Naive thymus-derived CD4-positive, alpha-beta T cell (primary cell): ENCODE data around the gene MCM9. TPM values are rescaled to one million over a fixed set of nuclear protein-coding genes. Genes with fewer than 3 reads are reported as not detected.

Experiments
- ATAC-seq: fragments of 150-1000 bp; cut with Tn5 transposase; 2 replicates; pipeline ENCODE4 v1.10.0; 2021; ENCODE audit warnings: mild to moderate bottlenecking, moderate library complexity
- CTCF ChIA-PET: fragments of 350-600 bp; sonication (Branson Sonifier 250); formaldehyde crosslinking; loops from one replicate; lab custom pipeline; 2021; ENCODE audit warnings: antibody characterized with exemption; lab: Charles Lee
- POLR2A ChIA-PET: fragments of 350-600 bp; sonication (Branson Sonifier 250); formaldehyde crosslinking; loops from one replicate; lab custom pipeline; 2021; ENCODE audit warnings: antibody characterized with exemption, inconsistent platforms; lab: Charles Lee
- DNase-seq, 9 donors: peaks; one replicate each; pipeline versions ENCODE4 v3.0.0 to v3.0.0-alpha.2; 2020 to 2022; ENCODE audit warnings: mixed read lengths in 1 of 9
- H3K27ac ChIP-seq: one replicate; pipeline ENCODE4 v1.7.0; 2013; ENCODE audit warnings: mild to moderate bottlenecking, low read depth, low read length, moderate library complexity
- H3K27me3 ChIP-seq, 2 donors: one replicate each; pipeline ENCODE4 v1.7.0; 2013; ENCODE audit warnings: low read length in 2 of 2, mild to moderate bottlenecking in 2 of 2, moderate library complexity in 2 of 2; ENCODE audit not compliant: control insufficient read depth in 2 of 2, insufficient read depth in 2 of 2
- H3K36me3 ChIP-seq, 3 experiments: 1 replicate in 2 of 3; 2 replicates in 1 of 3; pipeline ENCODE4 v1.7.0; 2013; ENCODE audit warnings: low read length in 3 of 3, mild to moderate bottlenecking in 3 of 3, moderate library complexity in 1 of 3; ENCODE audit not compliant: insufficient read depth in 3 of 3, control insufficient read depth in 2 of 3
- H3K4me1 ChIP-seq, 2 donors: one replicate each; pipeline ENCODE4 v1.7.0; 2013; ENCODE audit warnings: low read length in 2 of 2, mild to moderate bottlenecking in 2 of 2, moderate library complexity in 1 of 2; ENCODE audit not compliant: control insufficient read depth in 2 of 2, insufficient read depth in 2 of 2
- H3K4me3 ChIP-seq: 2 replicates; pipeline ENCODE4 v1.7.0; 2013; ENCODE audit warnings: mild to moderate bottlenecking, low read length
- H3K9me3 ChIP-seq, 3 experiments: 1 replicate in 2 of 3; 2 replicates in 1 of 3; pipeline ENCODE4 v1.7.0; 2013; ENCODE audit warnings: low read length in 3 of 3; ENCODE audit not compliant: control insufficient read depth in 2 of 3
- H3K27ac Mint-ChIP-seq, 9 donors: one replicate each; pipeline ENCODE4 v1.8.0; 2020 to 2022; ENCODE audit warnings: mixed read lengths in 9 of 9, mild to moderate bottlenecking in 8 of 9, moderate library complexity in 5 of 9, inconsistent platforms in 2 of 9
- H3K27me3 Mint-ChIP-seq, 5 donors: one replicate each; pipeline ENCODE4 v1.8.0; 2021 to 2022; ENCODE audit warnings: mixed read lengths in 5 of 5, mild to moderate bottlenecking in 1 of 5
- H3K36me3 Mint-ChIP-seq, 5 donors: one replicate each; pipeline ENCODE4 v1.8.0; 2020 to 2022; ENCODE audit warnings: mixed read lengths in 5 of 5, mild to moderate bottlenecking in 3 of 5, inconsistent platforms in 1 of 5
- H3K4me1 Mint-ChIP-seq, 7 donors: one replicate each; pipeline ENCODE4 v1.8.0; 2020 to 2022; ENCODE audit warnings: mixed read lengths in 7 of 7, mild to moderate bottlenecking in 3 of 7, inconsistent platforms in 1 of 7
- H3K4me3 Mint-ChIP-seq, 10 donors: one replicate each; pipeline ENCODE4 v1.8.0; 2020 to 2022; ENCODE audit warnings: mild to moderate bottlenecking in 10 of 10, mixed read lengths in 10 of 10, moderate library complexity in 6 of 10, inconsistent platforms in 2 of 10
- H3K9me3 Mint-ChIP-seq, 11 donors: one replicate each; pipeline ENCODE4 v1.8.0; 2020 to 2022; ENCODE audit warnings: mixed read lengths in 11 of 11, mild to moderate bottlenecking in 4 of 11, inconsistent platforms in 1 of 11, moderate library complexity in 1 of 11
- intact Hi-C, 2 donors: fragments of 100-400 bp; cut with micrococcal nuclease; formaldehyde crosslinking; loops; one replicate each; pipeline ENCODE4 v1.15.1; 2023
- polyA plus RNA-seq, 2 donors: library from polyadenylated mRNA; unstranded; fragments of 300-500 nt; fragmentation: Illumina TruSeq; gene quantifications; one replicate each; pipeline ENCODE4 v1.2.3, GENCODE V29; 2021
- total RNA-seq, 6 experiments: library from RNA in 5 of 6; stranded (reverse) in 5 of 6; gene quantifications; 1 replicate in 5 of 6; 2 replicates in 1 of 6; pipeline ENCODE4 v1.2.3 and lab custom pipeline; 2021 to 2026

Gene MCM9
- total and polyA plus RNA-seq, 7 experiments from 2014 or later: 12.1 to 33.7 (median 30.6) TPM

GRCh38 chr6:118812970-118813369 lies 122.0 kb downstream of the MCM9 start:
- ATAC-seq (no peak), DNase-seq (no peak)
- Mint-ChIP-seq H3K4me1 (peaks cover 30 to 55% (median 45%) of the 10 kb centered on the region in 7 donors), H3K4me3 (no peak overlapping the region), H3K36me3 (peaks cover 3 to 39% (median 11%) of the 10 kb centered on the region in 5 donors), H3K9me3 (peaks cover 0 to 13% (median 6%) of the 10 kb centered on the region in 11 donors), H3K27ac (peak overlapping the region in 5 of 9 donors; percentile 32 to 75 (median 62)), H3K27me3 (no peaks in the 10 kb centered on the region)
- no peak overlapping the region for H3K27ac ChIP-seq
- no peaks in the 10 kb centered on the region for H3K9me3 ChIP-seq
- ChIA-PET POLR2A (interaction anchor here (1.0 to 1.1 kb wide), 2 partner anchors 13 to 79 kb away, joined by 3 to 4 read pairs; no protein-coding TSS in a partner anchor), CTCF (interaction anchor here (0.5 to 2.1 kb wide), 4 partner anchors 9 to 248 kb away, joined by 3 to 9 read pairs (median 4); no protein-coding TSS in a partner anchor)
- intact Hi-C loops: loop anchor here in 1 of 2 donors (5.0 kb wide), 1 partner anchor 34 kb away; no protein-coding TSS in a partner anchor
- H3K36me3 ChIP-seq: no peaks in the 10 kb centered on the region
- H3K27me3 ChIP-seq: no peaks in the 10 kb centered on the region
- peaks cover 23 to 34% of the 10 kb centered on the region in 2 donors for H3K4me1 ChIP-seq
- H3K4me3 ChIP-seq: no peak overlapping the region

GRCh38 chr6:118810420-118811027 lies 124.4 kb downstream of the MCM9 start:
- Histone ChIP-seq H3K36me3 (no peaks in the 10 kb centered on the region), H3K4me1 (peaks cover 23 to 31% of the 10 kb centered on the region in 2 donors), H3K27me3 (no peaks in the 10 kb centered on the region), H3K4me3 (peak overlapping the region; percentile 12), H3K27ac (peak overlapping the region; percentile 45), H3K9me3 (no peaks in the 10 kb centered on the region)
- ChIA-PET POLR2A (interaction anchor here (0.6 to 1.7 kb wide), 3 partner anchors 9 to 101 kb away, joined by 3 to 11 read pairs (median 3); partner anchors contain the start of gene ASF1A), CTCF (interaction anchor here (3.2 kb wide), 1 partner anchor 10 kb away, joined by 15 read pairs; no protein-coding TSS in a partner anchor)
- Mint-ChIP-seq H3K27ac (peak overlapping the region; percentile 85 to 97 (median 93)), H3K9me3 (peaks cover 0 to 11% (median 6%) of the 10 kb centered on the region in 11 donors), H3K27me3 (no peaks in the 10 kb centered on the region), H3K36me3 (peaks cover 3 to 36% (median 11%) of the 10 kb centered on the region in 5 donors), H3K4me3 (peak overlapping the region; percentile 54 to 87 (median 77)), H3K4me1 (peaks cover 34 to 63% (median 51%) of the 10 kb centered on the region in 7 donors)
- peak in 8 of 9 donors; percentile 35 to 80 (median 74) for DNase-seq
- intact Hi-C loops: loop anchor here (1.0 to 5.0 kb wide), 3 partner anchors 37 to 84 kb away; partner anchors contain the start of gene ASF1A (in 1 of the 2)
- ATAC-seq: peak; percentile 93

GRCh38 chr6:118808793-118809638 lies 125.9 kb downstream of the MCM9 start:
- peaks cover 23 to 30% of the 10 kb centered on the region in 2 donors for H3K4me1 ChIP-seq
- ATAC-seq: peak; percentile 76
- intact Hi-C loops: loop anchor here in 1 of 2 donors (10.0 kb wide), 3 partner anchors 266 to 536 kb away; partner anchors contain the start of genes FAM184A and MAN1A1
- peak overlapping the region; percentile 45 for H3K27ac ChIP-seq
- CTCF ChIA-PET: interaction anchor here (0.6 to 3.2 kb wide), 9 partner anchors 8 to 301 kb away, joined by 3 to 15 read pairs (median 5); partner anchors contain the start of gene ASF1A
- Mint-ChIP-seq H3K27me3 (no peaks in the 10 kb centered on the region), H3K4me3 (peak overlapping the region in 8 of 10 donors; percentile 15 to 87 (median 60)), H3K36me3 (peaks cover 3 to 31% (median 11%) of the 10 kb centered on the region in 5 donors), H3K9me3 (peaks cover 0 to 11% (median 6%) of the 10 kb centered on the region in 11 donors), H3K27ac (peak overlapping the region; percentile 85 to 97 (median 93)), H3K4me1 (peaks cover 31 to 63% (median 46%) of the 10 kb centered on the region in 7 donors)
- H3K36me3 ChIP-seq: no peaks in the 10 kb centered on the region
- peak in 3 of 9 donors; percentile 8 to 30 (median 24) for DNase-seq
- no peak overlapping the region for H3K4me3 ChIP-seq
- POLR2A ChIA-PET: interaction anchor here (0.8 to 2.3 kb wide), 11 partner anchors 12 to 244 kb away, joined by 3 to 16 read pairs (median 5); partner anchors contain the start of genes ASF1A and CEP85L
- no peaks in the 10 kb centered on the region for H3K9me3 ChIP-seq
- no peaks in the 10 kb centered on the region for H3K27me3 ChIP-seq

GRCh38 chr6:118804091-118804490 lies 130.9 kb downstream of the MCM9 start:
- POLR2A ChIA-PET: interaction anchor here (0.7 to 2.9 kb wide), 3 partner anchors 90 to 247 kb away, joined by 3 to 11 read pairs (median 8); partner anchors contain the start of gene ASF1A
- no peaks in the 10 kb centered on the region for H3K9me3 ChIP-seq
- Mint-ChIP-seq H3K36me3 (peaks cover 0 to 13% (median 0%) of the 10 kb centered on the region in 5 donors), H3K4me1 (peaks cover 19 to 45% (median 37%) of the 10 kb centered on the region in 7 donors), H3K27me3 (no peaks in the 10 kb centered on the region), H3K4me3 (no peak overlapping the region), H3K9me3 (peaks cover 0 to 1% (median 0%) of the 10 kb centered on the region in 11 donors), H3K27ac (peak overlapping the region in 1 of 9 donors; percentile 33)
- no peak for DNase-seq
- H3K4me1 ChIP-seq: peaks cover 15 to 23% of the 10 kb centered on the region in 2 donors
- H3K4me3 ChIP-seq: no peak overlapping the region
- no peaks in the 10 kb centered on the region for H3K36me3 ChIP-seq
- intact Hi-C loops: loop anchor here (5.0 to 10.0 kb wide), 5 partner anchors 271 to 1202 kb away; partner anchors contain the start of genes FAM184A (in 1 of the 2), GOPC (in 1 of the 2) and MAN1A1 (in 1 of the 2)
- no peaks in the 10 kb centered on the region for H3K27me3 ChIP-seq
- ATAC-seq: no peak
- CTCF ChIA-PET: interaction anchor here (1.0 kb wide), 1 partner anchor 9 kb away, joined by 3 read pairs; no protein-coding TSS in a partner anchor
- H3K27ac ChIP-seq: no peak overlapping the region

- H3K36me3 ChIP-seq: no peaks in the 10 kb centered on the region
- no peak overlapping the region for H3K4me3 ChIP-seq
- H3K4me1 Mint-ChIP-seq: peaks cover 14 to 43% (median 30%) of the 10 kb centered on the region in 7 donors
- ChIA-PET POLR2A (interaction anchor here (0.5 to 2.6 kb wide), 8 partner anchors 9 to 235 kb away, joined by 3 to 12 read pairs (median 4); partner anchors contain the start of genes ASF1A and CEP85L), CTCF (interaction anchor here (0.5 to 3.6 kb wide), 15 partner anchors 8 to 241 kb away, joined by 3 to 32 read pairs (median 6); no protein-coding TSS in a partner anchor)
- peak overlapping the region in 3 of 10 donors; percentile 19 to 88 (median 45) for H3K4me3 Mint-ChIP-seq
- H3K27ac Mint-ChIP-seq: peak overlapping the region in 5 of 9 donors; percentile 41 to 93 (median 49)
- no peak overlapping the region for H3K27ac ChIP-seq
- no peaks in the 10 kb centered on the region for H3K27me3 ChIP-seq
- H3K27me3 Mint-ChIP-seq: no peaks in the 10 kb centered on the region
- H3K4me1 ChIP-seq: peaks cover 11 to 18% of the 10 kb centered on the region in 2 donors
- H3K36me3 Mint-ChIP-seq: peaks cover 4 to 25% (median 6%) of the 10 kb centered on the region in 5 donors
- no peak for DNase-seq
- H3K9me3 ChIP-seq: peaks cover 0 to under 1% (median 0%) of the 10 kb centered on the region in 3 experiments
- ATAC-seq: no peak
- intact Hi-C loops: loop anchor here (2.0 to 10.0 kb wide), 7 partner anchors 74 to 1199 kb away; partner anchors contain the start of genes FAM184A (in 1 of the 2), GOPC (in 1 of the 2) and MAN1A1 (in 1 of the 2)
- peaks cover 0 to 17% (median 8%) of the 10 kb centered on the region in 11 donors for H3K9me3 Mint-ChIP-seq
Measured at GRCh38 chr6:118801257-118801656, 133.7 kb downstream of the MCM9 start.
